Suprapubic skin (tissue), 4 donors: ENCODE results near the gene CARD10.

Experiments
- CTCF ChIP-seq, 2 donors: fragments of 200-600 bp in 1 of 2; fragments of 450-650 bp in 1 of 2; sonication (generic) in 1 of 2; IDR thresholded peaks; one replicate each; pipeline ENCODE4 v1.5.1; 2016 to 2019; ENCODE audit warnings: antibody characterized with exemption in 2 of 2, mild to moderate bottlenecking in 1 of 2, moderate library complexity in 1 of 2
- POLR2A ChIP-seq, 2 donors: fragments of 450-650 bp; IDR thresholded peaks; one replicate each; pipeline ENCODE4 v1.6.1; 2017; ENCODE audit warnings: antibody characterized with exemption in 2 of 2, mild to moderate bottlenecking in 2 of 2, moderate library complexity in 2 of 2
- POLR2AphosphoS5 ChIP-seq, 3 donors: sonication (generic); formaldehyde crosslinking; IDR thresholded peaks; one replicate each; pipeline ENCODE4 v1.6.1; 2017; ENCODE audit warnings: antibody characterized with exemption in 3 of 3

GRCh38 chr22:37525073-37525745 is 6.0 kb upstream of the CARD10 start:
- TF ChIP-seq CTCF (IDR thresholded peaks at IDR 0.05) (no peak), POLR2A (IDR thresholded peaks at IDR 0.05) (no peak), POLR2AphosphoS5 (IDR thresholded peaks at IDR 0.05) (no peak)
